Esophagus muscularis mucosa (tissue), 3 donors: ENCODE results near the gene CDH10.

Source experiments
- EP300 ChIP-seq: sonication (generic); formaldehyde crosslinking; IDR thresholded peaks from one replicate; pipeline ENCODE4 v1.6.1; 2017; ENCODE audit warnings: antibody characterized with exemption
- POLR2A ChIP-seq: fragments of 450-650 bp; IDR thresholded peaks from one replicate; pipeline ENCODE4 v1.6.1; 2017; ENCODE audit warnings: antibody characterized with exemption, moderate library complexity, mild to moderate bottlenecking, low read depth
- POLR2AphosphoS5 ChIP-seq, 2 donors: sonication (generic); formaldehyde crosslinking; IDR thresholded peaks; one replicate each; pipeline ENCODE4 v1.6.1; 2017; ENCODE audit warnings: antibody characterized with exemption in 2 of 2

- TF ChIP-seq POLR2AphosphoS5 (IDR thresholded peaks at IDR 0.05) (no peak), EP300 (no peak), POLR2A (no peak)
These were observed 12.4 kb downstream of the CDH10 start for GRCh38 chr5:24632353-24632752.
